Measurements from ENCODE around the gene ANLN.

Gene ANLN

DNA sequence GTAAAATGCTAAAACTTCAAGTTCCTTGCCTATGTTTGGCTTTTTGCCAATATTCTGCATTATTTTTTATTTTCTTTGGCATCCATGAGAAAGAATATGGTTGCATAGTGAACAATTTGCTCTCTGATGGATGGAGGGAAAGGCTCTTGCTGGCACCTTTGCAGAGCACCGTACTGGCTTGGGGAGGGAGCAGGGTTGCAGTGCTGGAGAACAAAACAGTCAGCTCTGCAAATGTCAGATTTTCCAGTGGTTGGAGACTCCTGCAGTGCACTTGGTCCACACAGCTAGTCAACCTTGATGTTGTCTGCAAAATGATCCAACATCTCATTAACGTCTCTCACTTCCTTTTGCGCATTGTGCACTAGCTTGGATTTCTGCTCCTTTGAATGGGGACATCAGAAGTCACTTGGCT is 100.8 kb downstream of the ANLN start:
- TF ChIP-seq, protein P1, sequence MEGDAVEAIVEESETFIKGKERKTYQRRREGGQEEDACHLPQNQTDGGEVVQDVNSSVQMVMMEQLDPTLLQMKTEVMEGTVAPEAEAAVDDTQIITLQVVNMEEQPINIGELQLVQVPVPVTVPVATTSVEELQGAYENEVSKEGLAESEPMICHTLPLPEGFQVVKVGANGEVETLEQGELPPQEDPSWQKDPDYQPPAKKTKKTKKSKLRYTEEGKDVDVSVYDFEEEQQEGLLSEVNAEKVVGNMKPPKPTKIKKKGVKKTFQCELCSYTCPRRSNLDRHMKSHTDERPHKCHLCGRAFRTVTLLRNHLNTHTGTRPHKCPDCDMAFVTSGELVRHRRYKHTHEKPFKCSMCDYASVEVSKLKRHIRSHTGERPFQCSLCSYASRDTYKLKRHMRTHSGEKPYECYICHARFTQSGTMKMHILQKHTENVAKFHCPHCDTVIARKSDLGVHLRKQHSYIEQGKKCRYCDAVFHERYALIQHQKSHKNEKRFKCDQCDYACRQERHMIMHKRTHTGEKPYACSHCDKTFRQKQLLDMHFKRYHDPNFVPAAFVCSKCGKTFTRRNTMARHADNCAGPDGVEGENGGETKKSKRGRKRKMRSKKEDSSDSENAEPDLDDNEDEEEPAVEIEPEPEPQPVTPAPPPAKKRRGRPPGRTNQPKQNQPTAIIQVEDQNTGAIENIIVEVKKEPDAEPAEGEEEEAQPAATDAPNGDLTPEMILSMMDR (IDR thresholded peaks at IDR 0.05) = no peak

DNA sequence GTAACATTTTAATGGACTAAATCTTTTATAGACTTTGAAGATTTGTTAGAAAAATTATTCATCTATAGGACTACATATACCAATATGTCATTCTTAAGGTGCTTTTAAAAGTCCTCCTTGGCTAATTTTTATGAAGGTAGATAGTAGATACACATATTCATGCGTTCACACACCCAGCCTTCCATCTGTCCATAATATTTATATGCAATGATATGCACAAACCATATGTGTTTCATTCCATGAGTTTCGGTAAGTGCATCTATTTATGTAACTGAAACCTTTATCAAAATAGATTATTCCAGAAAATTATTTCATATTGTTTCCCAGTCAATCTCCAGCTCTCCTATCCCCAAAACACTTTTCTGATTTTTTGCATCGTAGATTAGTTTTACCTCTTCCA is 101.7 kb downstream of the ANLN start:
- TF ChIP-seq, protein P1 (IDR thresholded peaks at IDR 0.05) = no peak

DNA sequence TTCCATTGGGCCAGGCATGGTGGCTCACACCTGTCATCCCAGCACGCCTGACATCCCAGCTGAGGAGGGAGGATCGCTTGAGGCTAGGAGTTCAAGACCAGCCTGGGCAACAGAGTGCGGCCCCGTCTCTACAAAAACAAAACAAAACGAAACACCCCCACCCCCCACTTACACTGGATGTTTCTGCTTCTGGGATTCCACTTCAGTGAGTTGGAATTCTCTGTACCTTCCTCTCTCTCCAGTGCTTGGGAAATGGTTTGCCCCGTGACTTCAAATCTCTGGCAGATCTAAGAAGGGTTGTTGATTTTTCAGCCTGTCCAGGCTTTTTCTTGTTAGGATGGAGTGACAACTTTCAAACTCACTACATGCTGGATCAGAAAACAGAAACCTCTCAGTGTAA is 106.9 kb downstream of the ANLN start:
- TF ChIP-seq, protein P1 (IDR thresholded peaks at IDR 0.05) = no peak

DNA sequence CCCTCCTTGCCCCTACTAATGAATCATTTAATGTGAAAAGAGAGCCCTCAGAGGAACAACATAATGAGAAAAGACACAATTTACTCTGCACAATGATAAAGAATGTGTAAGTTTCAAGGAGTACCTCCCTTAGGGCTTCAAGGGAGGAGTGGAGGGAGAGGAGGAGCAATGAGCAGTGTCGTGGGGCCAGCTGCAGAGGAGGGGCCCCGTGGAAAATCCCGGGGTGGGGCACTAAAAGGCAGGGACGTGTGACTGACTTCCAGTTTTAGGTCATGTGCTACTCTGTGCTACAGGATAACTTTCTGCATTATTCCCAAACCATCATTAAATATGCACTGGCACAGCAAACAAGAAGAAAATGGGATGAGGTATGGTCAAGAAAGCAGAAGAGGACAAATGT is 108.1 kb downstream of the ANLN start:
- TF ChIP-seq, protein P1 (IDR thresholded peaks at IDR 0.05) = no peak

All from LNCAP (cell line).